HG02870 (cell line): ENCODE data around the gene UGT2A1.
"Not testable (repeated sequence)": the region's sequence is repeated elsewhere in the genome, so short reads cannot be mapped to it uniquely, and the experiment has no call there.

ENCODE experiments used
- ATAC-seq: cut with Tn5 transposase; IDR thresholded peaks from one replicate; pipeline ENCODE4 v1.9.1; 2021; ENCODE audit warnings: mild to moderate bottlenecking, moderate library complexity; ENCODE audit not compliant: unreplicated experiment

UGT2A1 gene

DNA sequence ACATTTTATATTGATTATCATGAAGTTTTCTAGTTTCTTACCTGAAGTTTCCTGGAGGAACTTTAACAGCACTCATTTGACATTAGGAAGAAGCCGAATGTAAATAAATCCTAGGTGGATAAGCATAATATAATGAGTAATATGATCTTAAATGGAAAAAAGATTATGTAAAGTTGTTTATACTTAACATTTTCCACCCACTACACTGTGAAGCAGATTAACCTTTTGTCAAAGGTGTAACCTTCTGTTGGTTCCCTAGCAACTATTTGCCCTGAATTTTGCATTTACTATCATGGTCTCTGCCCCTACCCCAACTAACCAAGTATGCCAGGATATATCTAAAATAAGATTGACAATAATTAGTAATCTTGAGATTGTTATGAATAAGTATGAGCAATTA, at the start of gene UGT2A1:
Gene UGT2A1, minus strand, starts transcription at position 101 of the 400 bp plus-strand sequence. CDS start 5,603 bp downstream, outside the sequence.
- ATAC-seq: no peak

DNA sequence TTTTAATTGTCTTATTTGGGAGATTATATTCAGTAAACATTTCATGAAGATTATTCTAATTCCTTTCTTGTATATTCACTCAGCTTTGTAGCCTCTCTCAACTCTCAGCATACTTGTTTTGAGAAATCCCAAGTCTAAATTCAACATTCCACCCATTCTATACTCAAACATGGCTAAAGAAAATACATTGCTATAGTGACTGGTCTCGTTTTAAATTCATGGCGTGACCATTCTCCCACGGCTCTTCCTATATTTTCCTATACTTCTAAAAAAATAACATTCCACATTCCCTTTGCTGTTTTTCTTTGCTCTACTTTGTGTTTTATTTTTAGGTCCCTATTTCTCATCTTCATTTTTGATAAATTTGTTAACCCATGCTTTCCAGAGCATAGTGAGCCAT, 49.2 kb upstream of the UGT2A1 start:
- ATAC-seq: no peak

DNA sequence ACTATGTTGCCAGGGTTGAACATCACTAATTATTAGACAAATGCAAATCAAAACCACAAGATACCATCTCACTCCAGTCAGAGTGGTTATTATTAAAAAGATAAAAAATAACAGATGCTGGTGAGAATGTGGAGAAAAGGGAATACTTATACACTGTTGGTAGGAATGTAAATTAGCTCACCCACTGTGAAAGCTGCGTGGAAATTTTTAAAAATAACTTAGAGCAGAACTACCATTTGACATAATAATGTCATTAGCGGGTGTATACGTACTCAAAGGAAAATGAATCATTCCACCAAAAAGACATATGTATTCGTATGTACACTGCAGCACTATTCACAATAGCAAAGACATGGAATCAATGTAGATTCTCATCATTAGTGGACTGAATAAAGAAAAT, 48.6 kb upstream of the UGT2A1 start:
- ATAC-seq: no peak

DNA sequence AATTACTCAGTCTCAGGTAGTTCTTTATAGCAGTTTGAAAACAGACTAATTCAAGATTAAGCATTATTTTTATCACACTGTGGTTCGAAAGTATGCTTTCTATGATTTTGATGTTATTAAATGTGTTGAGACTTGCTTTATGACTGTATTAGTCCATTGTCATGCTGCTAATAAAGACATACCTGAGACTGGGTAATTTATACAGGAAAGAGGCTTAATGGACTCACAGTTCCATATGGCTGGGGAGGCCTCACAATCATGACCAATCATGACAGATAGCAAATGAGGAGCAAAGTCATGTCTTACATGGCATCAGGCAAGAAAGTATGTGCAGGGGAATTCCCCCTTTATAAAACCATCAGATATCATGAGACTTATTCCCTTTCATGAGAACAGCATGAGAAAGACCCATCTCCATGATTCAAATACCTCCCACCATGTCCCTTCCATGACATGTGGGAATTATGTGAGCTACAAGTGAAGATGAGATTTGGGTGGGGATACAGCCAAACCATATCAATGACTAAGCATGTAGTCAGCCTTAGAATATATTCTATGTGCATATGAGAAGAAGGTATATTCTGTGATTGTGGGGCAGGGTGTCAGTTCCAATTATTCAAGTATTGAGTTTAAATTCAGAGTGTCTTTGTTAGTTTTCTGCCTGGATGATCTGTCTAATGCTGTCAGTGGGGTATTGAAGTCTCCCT, 44.6 kb upstream of the UGT2A1 start:
- no peak for ATAC-seq

DNA sequence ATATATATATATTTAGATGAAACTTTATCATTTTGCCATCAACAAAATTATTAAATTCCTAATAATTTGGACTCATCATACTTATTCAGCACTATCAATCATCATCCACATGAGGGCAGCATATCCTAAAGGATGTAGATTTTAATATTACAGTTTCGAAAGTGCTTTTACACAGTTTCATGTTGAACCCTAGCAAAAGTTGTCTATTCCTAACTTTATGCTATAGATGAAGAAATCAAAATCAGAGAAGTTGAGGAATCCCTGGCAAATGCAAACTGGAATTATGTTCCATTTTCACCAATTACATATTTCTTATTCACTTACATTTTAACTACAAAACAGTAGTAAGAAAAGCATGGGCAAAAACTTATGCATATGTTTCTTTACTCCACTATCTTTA, 36.6 kb upstream of the UGT2A1 start:
- no peak for ATAC-seq

DNA sequence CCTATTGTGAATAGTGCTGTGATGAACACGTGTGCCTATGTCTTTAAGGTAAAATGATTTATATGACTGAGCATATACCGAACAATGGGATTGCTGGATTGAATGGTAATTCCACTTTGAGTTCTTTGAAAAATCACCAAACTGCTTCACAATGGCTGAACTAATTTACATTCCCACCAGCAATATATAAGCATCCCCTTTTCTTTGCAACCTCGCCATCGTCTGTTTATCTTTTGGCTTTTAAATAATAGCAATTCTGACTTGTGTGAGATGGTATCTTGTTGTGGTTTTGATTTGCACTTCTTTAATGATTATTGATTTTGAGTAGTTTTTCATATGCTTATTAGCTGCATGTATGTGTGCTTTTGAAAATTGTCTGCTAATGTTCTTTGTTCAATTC, 31.8 kb upstream of the UGT2A1 start:
- ATAC-seq: no peak

DNA sequence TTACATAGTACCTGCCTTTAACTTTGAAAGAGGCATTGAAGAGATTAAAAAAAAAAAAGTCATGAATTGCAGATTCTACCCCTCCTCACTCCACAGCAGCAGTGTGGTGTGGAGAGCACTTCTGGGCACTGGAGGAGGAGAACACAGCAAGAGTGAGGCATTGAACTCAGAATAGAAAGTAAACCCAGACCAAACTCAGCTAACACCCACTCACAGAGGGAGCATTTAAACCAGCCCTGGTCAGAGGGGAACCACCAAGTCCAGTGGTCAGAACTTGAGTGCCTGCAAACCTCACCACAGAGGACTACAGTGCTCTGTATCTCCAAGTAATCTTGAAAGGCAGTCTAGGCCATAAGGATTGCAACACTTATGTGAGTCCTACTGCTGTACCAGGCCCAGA, 15.6 kb upstream of the UGT2A1 start:
- peak; percentile 51 for ATAC-seq

DNA sequence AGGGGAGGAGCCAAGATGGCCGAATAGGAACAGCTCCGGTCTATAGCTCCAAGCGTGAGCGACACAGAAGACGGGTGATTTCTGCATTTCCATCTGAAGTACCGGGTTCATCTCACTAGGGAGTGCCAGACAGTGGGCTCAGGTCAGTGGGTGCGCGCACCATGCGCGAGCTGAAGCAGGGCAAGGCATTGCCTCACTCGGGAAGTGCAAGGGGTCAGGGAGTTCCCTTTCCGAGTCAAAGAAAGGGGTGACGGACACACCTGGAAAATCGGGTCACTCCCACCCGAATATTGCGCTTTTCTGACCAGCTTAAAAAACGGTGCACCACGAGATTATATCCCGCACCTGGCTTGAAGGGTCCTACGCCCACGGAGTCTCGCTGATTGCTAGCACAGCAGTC, 11.0 kb upstream of the UGT2A1 start:
- ATAC-seq: not testable (repeated sequence)

DNA sequence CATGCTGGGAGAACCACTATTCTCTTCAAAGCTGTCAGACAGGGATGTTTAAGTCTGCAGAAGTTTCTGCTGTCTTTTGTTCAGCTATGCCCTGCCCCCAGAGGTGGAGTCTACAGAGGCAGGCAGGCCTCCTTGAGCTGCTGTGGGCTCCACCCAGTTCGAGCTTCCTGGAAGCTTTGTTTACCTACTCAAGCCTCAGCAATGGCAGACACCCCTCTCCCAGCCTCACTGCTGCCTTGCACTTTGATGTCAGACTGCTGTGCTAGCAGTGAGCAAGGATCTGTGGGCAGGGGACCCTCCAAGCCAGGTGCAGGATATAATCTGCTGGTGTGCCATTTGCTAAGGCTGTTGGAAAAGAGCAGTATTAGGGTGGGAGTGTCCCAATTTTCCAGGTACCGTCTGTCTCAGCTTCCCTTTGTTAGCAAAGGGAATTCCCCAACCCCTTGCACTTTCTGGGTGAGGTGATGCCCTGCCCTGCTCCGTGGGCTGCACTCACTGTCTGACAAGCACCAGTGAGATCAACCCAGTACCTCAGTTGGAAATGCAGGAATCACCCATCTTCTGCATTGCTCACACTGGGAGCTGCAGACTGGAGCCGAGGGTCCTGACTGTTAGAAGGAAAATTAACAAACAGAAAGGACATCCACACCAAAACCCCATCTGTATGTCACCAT, 8.2 kb upstream of the UGT2A1 start:
- ATAC-seq: not testable (repeated sequence)

DNA sequence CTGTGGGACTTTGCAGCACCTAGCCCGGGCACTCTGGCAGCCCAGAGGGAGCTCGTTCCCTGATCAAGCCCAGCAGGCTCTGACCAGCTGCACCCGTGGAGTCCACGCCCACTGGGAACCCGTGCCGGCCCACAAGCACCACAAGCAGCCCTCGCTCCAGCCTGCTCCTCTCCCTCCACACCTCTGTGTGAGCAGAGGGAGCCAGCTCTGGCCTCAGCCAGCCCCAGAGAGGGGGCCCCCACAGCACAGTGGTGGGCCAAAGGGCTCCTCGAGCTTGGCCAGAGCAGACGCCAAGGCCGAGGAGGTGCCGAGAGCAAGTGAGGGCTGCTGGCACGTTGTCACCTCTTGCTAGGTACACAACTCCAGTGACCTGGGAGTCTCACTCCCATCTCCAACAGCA, 5.1 kb upstream of the UGT2A1 start:
- no peak for ATAC-seq

DNA sequence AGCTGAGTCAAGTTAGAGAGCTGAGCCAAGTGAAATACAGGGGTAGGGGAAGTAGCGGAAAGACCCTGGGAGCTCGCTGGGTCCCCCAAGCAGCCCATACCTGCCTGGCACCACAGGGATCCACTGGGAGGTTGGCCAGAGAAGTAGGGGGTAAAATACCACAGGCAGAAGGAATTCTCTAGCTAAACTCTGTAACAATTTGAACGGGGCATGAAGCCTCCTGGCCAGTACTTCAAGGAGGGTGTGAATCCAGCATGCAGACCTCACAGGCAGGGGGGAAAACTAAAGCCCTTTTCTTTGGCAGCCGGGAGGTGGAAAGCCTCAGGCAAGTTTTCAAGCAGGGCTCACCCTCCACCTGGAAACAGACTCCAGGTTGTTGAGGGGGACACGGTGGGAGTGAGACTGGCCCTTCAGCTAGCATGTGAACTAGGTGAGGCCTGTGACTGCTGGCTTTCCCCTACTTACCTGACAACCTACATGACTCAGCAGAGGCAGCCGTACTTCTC, 3.7 kb upstream of the UGT2A1 start:
- ATAC-seq: no peak

DNA sequence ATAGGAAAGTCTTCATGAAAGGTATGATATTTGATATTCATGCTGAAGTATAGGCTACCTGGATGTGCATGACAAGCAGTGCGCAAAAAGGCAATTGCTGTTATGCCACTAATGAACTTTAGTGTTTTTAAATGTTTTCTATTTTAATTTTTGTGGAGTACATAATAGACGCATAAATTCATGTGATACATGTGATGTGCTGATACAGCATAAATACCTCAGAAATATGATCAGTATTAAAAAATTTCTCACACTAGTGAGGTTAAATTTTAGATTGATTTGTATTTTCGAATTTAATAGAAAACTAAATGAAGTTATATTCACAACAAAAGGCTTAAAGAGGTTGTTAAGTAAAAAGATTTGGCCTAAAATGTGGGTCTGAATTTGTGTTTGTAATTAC, 2.2 kb downstream of the UGT2A1 start:
- ATAC-seq: no peak

DNA sequence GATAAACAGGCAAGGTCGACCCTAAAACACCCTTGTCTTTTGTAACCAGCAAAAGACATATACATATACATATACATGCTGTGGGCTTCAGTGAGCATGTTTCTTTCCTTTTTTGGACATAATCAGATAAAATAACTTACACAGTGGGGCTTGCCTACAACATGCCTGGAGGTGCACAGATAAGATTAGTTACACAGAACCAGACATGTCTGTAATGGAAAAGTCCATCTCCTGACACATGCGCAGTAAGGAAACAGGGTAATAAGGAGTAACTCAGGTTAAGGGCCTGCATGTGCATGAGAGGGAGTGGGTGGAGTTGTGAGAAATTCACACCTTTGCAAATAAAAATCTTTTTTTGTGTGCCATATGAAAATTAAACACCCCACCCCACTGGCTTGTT, 3.4 kb downstream of the UGT2A1 start:
- ATAC-seq: no peak

DNA sequence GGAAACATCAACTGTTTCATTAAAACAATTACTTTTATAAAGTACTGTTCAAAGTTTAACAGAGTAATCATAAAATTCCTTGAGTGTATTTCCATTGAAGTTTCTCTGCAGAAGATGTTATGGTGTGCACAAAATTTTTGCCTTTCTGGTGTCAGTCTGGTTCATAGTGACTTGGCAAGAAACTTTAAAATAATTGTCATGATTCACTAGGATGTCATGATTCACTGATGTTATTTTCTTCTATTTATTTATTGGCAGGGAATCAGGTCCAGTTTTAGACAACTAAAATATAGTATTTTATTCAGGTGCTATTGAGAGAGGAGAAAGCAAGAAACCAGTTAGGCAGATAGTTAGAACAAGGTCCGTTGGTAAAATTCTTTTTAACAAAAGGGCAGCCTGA, 3.8 kb downstream of the UGT2A1 start:
- ATAC-seq: no peak

DNA sequence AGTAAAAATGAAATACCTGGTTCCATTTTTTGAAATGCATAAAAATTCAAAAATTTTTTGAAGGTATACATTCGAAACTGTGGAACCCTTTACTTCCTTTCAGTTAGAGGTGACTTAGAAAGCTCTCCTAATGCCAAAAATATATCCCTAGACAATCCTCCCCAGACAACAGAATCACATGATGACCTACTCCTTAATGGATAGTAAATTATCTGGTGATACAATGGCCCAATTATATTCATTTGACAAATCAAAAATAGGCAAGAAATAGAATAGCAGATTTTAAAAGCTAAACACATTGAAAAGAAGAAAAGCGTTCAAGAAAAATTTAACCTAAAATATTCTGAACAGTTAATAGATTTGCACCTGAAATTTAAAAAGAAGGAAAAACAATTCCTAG, 10.1 kb downstream of the UGT2A1 start:
- ATAC-seq: no peak

DNA sequence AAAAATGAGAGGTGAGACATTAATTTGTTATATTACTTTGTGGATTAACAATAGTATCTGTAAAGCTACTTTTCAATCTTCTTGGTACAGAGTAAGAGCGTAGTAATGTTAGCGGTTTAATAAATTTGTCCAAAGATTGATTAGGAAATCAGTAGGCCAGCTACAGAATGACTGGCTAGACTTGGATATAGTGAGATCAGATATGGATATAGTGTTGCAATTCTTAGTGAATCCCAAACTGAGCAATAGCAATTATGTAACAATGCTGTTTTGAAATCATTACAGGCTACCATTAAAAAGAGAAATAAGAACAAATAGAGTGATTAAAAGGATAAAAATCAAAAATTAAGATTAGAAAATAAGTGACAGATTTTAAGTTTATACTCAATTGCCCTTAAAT, 12.8 kb downstream of the UGT2A1 start:
- ATAC-seq: no peak

DNA sequence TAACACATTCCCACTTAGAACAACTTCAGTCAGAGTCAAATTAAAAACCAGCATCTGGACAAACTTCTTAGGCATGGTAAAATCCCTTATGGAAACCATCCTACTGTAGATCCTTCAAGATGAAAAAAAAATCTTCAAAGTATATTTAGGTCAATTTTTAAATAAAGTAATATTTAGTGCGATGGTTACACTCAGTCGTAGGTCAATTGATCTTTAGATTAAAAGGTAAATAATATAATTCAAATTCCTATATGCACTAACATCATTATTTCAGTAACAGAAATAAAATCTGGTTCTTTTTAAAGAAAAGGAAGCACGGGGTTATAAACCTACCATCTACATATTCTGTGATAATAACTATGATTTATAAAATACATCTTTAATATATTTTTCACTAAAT, 13.5 kb downstream of the UGT2A1 start, which contains the start of gene UGT2A2:
Gene UGT2A2, minus strand, starts transcription at position 101 of the 400 bp plus-strand sequence. Its CDS starts 2 bp downstream, at position 99.
- ATAC-seq: no peak

DNA sequence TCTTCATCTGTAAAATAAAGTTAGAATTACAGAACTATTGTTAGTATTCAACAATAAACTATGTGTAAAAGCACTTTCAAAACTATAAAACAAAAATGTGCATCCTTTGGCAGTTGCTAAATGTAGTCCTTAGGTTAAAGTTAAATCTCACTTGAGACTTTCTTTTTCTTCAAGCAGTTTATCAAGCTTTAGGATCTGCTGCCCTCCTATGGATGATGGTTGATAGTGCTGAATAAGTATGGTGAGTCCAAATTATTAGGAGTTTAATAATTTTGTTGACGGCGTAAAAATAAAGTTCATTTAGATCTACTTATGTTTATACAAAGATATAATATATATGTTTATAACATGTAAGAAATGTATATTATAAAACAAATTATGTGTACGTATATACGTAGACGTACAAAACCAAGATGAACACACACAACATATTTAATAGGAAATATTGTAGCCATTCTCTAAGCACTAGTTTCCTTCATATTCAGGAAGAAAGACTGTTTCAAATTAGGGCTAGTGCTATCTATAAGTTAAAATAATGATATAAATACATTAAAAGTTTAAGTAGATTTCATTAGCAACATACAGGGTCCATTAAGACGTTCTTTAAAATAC, 35.9 kb downstream of the UGT2A1 start:
- ATAC-seq: no peak

DNA sequence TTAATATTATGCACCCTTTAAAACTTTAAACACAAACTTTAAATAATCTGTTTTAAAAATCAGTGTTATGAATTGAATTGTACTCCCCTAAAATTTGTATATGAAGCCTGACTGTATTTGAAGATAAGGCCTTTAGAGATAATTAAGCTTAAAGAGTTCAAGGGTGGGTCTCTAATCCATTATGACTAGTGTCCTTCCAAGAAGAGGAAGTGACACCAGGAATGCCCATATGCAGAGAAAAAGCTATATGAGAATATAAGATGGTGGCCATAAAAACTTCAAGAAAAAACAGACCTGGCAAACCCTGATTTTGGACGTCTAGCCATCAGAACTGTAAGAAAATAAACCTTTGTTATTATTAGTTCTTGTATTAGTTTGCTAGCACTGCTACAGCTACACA, 42.6 kb downstream of the UGT2A1 start:
- ATAC-seq: no peak

DNA sequence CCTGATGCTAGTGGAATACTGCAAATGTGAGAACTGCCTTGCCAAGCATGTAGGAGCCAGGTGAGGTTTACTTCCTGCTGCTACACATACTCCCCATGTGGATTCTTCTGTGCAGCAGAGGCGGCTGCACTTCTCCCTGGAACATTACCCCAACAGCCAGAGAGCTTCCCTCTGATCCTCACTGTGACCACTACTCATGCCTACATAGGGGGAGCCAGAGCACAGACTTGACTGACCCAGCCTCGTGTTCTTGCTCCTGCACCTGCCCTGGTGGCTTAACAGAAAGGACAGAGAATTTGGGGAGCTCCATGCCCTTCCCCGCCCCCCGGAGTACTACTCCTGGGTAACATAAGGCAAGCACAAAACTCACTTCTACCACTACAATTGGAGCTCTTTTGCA, 52.0 kb downstream of the UGT2A1 start:
- no peak for ATAC-seq

DNA sequence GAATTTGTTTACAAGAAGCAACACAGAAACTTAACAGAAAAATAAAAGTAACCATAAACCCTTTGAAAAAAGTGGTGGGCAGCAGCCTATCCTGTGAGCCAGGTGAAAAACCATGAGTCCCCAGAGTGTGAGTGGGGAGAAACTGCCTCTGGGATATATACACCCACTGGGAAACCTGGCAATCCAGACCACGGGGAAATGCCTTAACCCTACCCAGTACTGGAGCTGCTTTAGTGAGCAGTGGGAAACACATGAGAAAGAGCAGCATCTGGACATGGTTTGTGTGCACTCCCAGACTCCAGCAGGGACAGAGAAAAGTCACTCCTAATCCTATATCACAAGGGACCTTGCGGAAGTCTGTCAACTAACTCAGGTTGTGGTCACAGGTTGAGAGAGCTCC, 53.0 kb downstream of the UGT2A1 start:
- no peak for ATAC-seq

DNA sequence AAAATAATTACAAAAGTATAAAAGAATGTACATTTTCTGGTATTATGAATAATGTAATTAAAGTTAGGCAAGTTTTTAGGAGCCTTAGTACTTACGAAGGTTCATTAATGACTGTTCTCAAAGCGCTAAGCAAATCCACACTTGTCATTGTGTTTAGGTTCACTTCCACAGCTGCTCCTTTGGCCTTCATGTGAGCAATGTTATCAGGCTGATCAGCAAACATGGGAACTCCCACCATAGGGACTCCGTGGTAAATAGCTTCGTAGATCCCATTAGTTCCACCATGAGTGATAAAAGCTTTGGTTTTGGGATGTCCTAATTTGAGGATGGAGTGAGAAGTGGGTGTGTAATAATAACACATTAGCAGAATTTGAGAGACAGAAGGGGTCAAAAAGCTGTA, 58.7 kb downstream of the UGT2A1 start:
- ATAC-seq: no peak
